LNCaP clone FGC (cell line): Measurements from ENCODE around the gene SND1.

Source experiments
- DNase-seq: peaks from one replicate; pipeline ENCODE4 v3.0.0-alpha.2; 2011; ENCODE audit warnings: low read depth
- H3K4me3 ChIP-seq: 2 replicates; pipeline ENCODE4 v1.5.1; 2011; ENCODE audit warnings: mild to moderate bottlenecking, low read depth, low read length, control low read depth
- TF ChIP-seq, protein P1 (sequence below): IDR thresholded peaks from 2 replicates; pipeline ENCODE4 v1.5.1; 2012; ENCODE audit warnings: mild to moderate bottlenecking; ENCODE audit not compliant: control insufficient read depth, insufficient read depth; ENCODE audit errors: extremely low read depth

Gene SND1

DNA sequence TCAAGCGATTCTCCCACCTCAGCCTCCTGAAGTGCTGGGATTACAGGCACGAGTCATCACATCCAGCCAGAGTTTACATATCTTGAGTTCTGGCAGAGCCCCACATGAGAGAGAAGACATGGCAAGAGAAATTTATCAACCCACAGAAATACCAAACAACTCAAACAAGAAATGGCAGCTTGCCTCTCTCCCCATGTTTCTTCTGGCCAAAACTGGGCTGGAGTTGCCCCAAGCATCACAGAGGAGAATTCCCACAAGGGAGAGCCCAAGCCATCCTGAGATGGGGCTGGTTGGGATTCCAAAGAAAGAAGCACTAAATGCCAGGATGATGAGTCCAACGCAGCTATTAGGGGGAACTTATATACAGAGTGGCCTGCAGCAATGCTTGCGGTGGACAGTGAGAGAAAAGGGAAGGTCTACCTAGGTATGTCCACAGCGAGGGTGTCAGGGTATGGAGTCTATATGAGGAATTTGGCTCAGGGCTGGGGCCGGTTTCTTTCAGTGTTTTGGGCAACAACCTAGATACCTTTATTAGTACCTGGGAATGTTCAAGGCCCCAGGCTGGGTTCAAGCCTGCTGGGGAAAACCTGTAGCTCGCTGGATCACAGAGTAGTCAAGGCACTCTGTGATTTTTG lies 19.6 kb upstream of the SND1 start:
- DNase-seq, result no peak
- TF ChIP-seq, protein P1, sequence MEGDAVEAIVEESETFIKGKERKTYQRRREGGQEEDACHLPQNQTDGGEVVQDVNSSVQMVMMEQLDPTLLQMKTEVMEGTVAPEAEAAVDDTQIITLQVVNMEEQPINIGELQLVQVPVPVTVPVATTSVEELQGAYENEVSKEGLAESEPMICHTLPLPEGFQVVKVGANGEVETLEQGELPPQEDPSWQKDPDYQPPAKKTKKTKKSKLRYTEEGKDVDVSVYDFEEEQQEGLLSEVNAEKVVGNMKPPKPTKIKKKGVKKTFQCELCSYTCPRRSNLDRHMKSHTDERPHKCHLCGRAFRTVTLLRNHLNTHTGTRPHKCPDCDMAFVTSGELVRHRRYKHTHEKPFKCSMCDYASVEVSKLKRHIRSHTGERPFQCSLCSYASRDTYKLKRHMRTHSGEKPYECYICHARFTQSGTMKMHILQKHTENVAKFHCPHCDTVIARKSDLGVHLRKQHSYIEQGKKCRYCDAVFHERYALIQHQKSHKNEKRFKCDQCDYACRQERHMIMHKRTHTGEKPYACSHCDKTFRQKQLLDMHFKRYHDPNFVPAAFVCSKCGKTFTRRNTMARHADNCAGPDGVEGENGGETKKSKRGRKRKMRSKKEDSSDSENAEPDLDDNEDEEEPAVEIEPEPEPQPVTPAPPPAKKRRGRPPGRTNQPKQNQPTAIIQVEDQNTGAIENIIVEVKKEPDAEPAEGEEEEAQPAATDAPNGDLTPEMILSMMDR, result no peak

DNA sequence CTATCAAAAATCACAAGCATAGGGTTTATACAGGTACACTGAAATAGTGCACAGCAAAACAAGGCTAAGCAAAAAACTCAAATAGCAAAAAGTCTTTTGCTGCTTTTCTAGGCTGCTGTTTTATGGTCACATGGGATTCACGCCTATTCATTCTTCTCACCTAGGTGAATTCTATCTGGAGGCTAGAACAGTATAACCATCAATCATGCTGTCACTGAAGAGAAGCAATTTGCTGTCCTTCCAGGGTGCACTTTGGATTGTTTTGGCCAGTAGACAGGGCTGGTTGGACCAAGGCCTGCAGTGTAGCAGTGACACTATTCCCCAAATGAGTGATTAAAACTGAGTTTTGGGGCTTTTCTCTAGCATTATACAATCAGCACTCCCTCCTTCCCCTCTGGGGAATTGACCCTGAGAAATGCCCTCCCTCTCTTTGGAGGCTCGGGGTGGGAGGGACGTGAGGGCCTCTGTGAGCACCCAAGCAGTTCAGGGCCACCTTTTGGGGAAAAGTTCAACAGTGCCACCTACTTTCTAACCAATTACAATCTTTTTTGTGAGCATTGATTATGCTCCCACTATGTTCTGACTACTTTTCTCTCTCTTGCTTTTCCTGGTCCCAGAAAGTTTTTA lies 16.2 kb upstream of the SND1 start:
- H3K4me3 ChIP-seq, result no peak overlapping the region
- TF ChIP-seq, protein P1, result no peak
- no peak for DNase-seq

More for the DNA sequence above, 19.6 kb upstream of the SND1 start:
- no peak overlapping the region for H3K4me3 ChIP-seq

DNA sequence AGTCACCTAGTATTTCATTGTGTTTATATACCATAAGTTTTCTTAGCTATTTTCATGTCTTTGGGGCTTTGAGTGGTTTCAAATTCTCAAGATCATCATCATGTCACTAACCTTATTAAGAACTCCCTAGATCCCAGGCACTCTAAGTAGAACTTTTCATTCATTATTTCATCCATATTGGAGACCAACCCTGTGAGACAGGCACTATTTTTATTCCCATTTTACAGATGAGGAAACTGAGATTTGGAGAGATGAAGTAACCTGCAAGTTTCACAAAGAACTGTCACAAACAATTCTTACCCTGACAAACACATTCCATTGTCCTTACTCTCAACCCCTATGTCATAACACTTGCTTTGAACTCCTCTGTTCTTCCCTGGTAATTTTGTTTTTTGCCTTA lies 13.8 kb upstream of the SND1 start:
- TF ChIP-seq, protein P1, result no peak
- no peak for DNase-seq
- no peak overlapping the region for H3K4me3 ChIP-seq

DNA sequence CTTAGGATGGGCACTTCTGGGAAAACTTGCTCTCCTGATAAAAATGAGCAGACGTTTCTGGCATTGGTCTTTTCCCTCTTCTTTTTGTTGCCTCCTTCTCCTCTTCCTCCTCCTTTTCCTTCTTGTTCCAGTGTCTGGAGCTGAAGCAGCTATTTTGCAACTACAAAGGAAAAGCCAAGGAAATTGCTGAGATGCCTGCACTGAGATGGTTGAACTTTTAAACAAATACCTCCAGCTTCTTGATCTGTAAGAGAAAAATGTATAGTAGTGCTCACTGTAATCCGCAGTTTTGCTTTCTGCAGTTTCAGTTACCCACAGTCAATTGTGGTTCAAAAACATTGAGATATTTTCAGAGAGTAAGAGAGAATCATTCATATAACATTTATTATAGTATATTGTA lies 7.5 kb upstream of the SND1 start:
- TF ChIP-seq, protein P1, result no peak
- no peak for DNase-seq
- no peak overlapping the region for H3K4me3 ChIP-seq

DNA sequence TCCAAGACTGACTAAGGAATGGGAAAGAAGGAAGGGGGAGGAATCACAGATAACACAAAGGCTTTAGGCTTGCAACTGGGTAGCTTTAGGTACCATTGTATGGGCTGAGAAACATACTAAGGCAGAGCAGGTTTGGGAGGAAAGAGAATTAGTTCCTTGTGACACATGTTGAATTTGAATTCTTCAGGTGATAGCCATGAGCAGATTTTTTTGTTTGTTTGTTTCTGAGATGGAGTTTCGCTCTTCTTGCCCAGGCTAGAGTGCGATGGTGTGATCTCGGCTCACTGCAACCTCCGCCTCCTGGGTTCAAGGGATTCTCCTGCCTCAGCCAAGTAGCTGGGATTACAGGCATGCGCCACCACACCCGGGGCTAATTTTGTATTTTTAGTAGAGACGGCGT lies 4.4 kb upstream of the SND1 start:
- TF ChIP-seq, protein P1, result no peak
- DNase-seq, result no peak
- H3K4me3 ChIP-seq, result no peak overlapping the region

DNA sequence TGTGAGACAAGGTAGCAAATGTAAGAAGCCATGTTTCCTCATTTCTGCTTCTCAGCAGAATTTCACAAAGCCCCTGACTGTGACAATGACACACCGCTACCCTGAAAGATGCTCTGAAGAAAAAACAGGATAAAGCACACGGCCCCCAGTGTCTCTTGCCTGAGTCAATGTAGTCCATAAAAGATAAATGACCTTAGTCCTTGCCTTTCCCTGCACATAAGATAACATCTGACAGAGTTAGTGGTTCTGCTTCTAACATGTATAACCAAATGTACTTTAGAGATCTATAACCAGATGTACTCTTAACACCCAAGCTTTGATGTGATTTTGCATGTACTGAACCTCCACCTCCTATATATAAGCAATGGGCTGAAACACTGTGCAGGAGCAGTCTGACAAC lies 3.0 kb upstream of the SND1 start:
- DNase-seq, result no peak
- TF ChIP-seq, protein P1, result no peak
- H3K4me3 ChIP-seq, result no peak overlapping the region
